Stimulated activated CD4-positive, alpha-beta T cell treated with anti-CD3 and anti-CD28 coated beads, Interleukin-4, amount 100 ng/mL, for 4 hours (primary cell): ENCODE data around the gene PAK5.

Experiments
- DNase-seq, 2 experiments: peaks; one replicate each; pipeline ENCODE4 v3.0.0-alpha.2; 2020

PAK5 gene

DNA sequence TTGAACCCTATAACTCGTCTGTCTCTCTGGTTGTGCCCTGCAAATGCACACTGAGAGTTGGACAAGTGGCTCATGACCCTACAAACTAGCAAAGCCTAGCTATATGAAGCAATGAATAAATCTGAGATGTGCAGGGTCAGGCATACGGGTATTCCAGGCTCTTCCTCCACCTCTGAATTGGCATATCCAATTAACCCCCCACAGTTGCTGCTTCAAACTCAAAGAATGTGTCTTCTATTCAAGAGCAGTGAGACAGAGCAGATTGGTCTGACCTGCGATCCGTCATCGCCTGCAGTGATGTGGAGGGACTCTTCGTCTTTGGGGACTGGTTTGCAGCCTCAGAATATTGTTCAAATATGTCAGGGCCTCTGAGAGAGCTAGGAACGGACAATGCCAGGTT, 264.7 kb downstream of the PAK5 start:
- DNase-seq = no peak

GRCh38 chr20:9573335-9574151, 265.3 kb downstream of the PAK5 start:
- DNase-seq = no peak

DNA sequence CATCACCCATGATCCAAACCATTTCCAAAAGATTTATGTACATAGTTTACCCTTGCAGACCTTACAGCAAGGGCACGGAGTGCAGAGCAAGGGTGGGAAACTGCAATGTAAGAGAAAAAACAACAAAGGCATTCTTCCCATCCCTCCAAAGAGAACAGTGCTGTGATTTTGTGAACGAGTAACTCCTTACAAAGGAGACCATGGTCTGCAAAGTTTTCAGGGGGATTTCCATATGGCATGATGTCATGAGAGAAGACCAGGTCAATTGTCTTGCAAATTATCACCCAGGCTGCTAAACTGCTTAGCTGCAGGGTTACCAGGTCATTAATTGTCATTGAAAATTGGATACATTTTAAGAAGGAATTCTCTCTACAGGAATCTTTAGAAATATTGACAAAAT, 266.2 kb downstream of the PAK5 start:
- no peak for DNase-seq

DNA sequence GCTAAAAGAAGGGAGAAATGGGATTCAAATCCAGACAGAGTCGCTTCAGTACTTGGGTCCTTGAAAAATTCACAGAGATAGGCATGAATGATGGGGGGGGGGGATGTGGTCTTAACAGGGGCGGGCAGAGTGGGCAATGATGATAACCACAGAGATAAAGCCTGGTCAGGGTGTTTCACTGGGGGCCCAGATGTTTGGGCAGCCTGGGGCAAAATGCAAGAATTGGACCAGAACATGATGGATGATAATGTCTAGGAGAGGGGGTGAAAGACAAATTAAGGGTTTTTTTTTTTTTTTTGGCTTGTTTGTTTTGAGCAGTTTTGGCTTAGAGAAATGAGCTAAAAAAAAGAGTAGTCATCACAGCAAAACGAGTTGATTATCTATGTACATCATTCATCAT, 267.1 kb downstream of the PAK5 start:
- no peak for DNase-seq

- DNase-seq = no peak
Observed at GRCh38 chr20:9570612-9571011, 268.3 kb downstream of the PAK5 start.

- DNase-seq = no peak
Observed at GRCh38 chr20:9566977-9567376, 271.9 kb downstream of the PAK5 start.

DNA sequence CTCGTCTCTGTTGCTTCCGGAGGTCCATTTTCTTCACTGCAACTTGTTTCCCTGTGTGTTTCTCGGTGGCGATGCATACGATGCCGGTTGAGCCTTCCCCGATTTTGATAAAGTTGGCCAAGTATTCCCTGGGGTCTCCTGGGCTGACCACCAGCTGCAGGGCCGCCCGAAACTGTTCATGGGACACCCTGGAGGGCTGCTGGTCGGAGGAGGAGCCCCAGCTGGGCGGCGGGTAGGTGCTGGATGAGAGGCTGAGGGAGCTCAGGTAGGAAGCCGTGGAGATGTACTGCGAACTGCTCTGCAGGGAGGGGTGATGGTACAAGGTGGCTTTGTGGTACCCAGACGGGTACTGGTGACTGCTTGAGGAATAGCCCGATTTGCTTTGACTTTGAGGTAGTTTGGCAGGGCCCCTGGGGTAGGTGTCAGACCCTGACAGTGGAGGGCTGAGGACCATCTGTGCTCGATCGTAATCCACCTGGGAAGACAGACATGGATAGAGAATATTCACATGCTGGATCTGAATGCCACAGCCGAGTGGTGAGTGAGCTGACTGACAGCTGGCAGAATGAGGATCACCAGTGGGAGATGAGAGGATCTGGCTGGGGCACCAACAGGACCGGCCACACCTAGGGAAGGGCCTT, 272.8 kb downstream of the PAK5 start:
- no peak for DNase-seq

- no peak for DNase-seq
Observed at GRCh38 chr20:9557411-9557810, 281.5 kb downstream of the PAK5 start.

DNA sequence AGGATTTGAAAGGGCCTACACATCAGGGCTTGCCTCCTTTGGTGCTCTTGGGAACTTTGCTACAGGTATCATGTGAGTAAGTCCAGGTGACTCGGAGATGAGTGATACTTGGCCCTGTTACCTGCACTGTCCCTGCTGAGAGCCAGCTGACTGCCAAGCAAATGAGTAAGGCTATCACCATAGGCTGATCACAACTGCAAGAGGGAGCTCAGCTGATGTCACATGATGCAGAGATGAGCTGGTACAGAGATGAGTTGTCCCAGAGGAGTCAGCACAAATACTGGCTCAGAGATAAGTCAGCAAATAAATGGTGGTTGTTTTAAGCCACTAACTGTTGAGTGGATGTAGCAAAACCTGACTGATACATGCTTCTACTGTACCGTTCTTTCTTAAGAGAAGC, 283.1 kb downstream of the PAK5 start:
- DNase-seq = no peak

DNA sequence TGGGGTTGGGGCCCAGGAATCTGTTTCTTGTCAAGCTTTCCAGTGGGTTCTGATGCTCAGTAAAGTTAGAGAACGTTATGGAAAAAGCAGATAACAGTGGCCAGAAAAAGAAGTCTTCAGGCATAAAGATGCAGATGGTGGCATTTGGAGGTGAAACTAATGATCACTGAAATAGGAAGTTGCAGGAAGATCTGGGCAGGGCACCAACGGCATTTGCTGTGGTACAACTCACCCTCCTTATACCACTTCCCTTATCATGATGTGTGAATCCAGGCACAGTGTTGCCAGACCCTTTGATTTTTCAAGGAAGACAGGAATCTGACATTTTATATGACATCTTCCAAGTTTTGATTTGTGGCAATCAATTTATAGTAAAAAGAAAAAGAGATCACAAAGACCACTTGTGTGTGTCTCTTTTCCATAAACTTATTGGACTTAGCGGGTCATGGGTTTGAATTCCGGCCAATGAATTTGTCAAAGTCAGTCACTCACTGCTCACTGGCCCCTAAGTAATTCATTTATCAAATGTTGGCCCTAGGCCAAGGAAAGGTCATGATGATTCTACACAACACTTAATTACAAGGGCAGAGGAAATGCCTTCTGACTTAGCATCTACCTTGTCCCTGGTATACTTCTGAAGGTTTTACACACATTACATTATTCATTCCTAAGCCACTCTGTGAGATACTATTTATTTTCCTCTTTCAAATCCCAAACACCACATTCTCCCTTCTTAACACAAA, 286.9 kb downstream of the PAK5 start:
- no peak for DNase-seq

DNA sequence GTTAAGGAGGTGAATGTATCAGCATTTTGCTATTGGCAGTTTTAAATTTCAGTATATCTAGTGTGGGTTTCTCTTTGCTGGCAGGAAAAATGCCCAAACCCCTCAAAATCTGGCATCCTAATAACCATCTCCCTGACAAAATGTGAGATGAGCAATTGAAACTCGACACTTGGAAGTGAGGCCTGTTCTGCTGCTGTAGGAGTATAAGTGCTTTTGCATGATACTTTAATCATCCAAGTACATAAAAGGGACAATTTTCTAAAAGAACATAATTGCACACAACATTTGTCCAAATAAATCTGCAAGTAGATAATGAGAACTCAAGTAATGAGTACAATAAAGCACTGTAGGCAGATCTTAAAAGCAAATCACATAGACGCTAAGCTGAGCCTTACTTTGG, 288.0 kb downstream of the PAK5 start:
- no peak for DNase-seq

GRCh38 chr20:9550283-9550682, 288.6 kb downstream of the PAK5 start:
- no peak for DNase-seq

GRCh38 chr20:9543214-9543613, 295.7 kb downstream of the PAK5 start:
- no peak for DNase-seq

DNA sequence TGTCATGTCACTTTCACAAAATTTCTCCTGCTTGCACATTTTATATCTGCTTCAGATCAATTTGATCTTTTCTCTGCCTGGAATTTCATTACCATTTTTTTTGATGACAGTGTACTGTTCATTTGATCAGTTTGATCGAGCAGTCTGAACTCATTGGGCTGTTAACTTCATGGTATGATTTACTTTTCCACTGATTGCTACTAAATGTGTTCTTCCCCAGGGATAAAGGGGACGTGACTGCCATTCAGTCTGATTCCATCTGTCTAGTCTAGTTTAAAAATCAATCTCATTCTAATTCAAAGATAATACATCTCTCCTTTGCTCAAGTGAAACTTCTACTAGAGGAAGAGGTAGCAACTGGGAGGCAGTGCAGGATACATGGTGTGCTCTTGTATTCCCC, 303.4 kb downstream of the PAK5 start:
- no peak for DNase-seq

- no peak for DNase-seq
Observed at GRCh38 chr20:9534025-9534424, 304.9 kb downstream of the PAK5 start.

GRCh38 chr20:9532069-9532838, 306.6 kb downstream of the PAK5 start:
- DNase-seq = no peak

GRCh38 chr20:9531581-9531980, 307.3 kb downstream of the PAK5 start:
- no peak for DNase-seq

- no peak for DNase-seq
Observed at GRCh38 chr20:9523636-9524035, 315.2 kb downstream of the PAK5 start.

GRCh38 chr20:9520086-9520485, 318.8 kb downstream of the PAK5 start:
- no peak for DNase-seq

DNA sequence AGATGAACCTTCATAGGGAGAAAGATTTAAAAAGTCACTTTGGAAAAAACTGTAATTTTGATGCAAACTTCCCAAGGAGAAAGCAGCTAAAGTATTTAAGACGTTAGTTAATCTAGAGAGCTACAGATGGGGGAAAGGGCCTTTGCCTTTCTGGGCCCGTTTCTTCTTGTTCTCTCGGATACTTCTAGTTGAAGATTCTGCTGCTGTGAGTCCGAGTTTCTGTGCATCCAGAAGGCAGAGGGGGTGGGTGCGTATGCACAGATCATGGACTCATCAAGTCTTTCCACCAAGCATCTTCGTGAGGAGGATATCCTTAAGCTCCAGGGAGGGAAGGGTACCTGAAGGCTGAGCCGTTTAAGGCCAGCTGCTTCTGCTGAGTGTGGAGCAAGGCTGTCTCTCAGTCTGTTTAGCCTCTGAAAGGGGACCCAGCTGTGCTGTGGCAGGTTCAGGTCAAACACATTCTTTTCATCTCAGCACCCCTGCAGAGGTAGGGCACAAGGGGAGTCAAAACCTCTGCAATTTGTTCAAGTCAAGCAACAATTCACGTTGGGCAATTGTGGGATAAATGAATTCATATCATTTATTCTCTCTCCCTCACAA, 320.2 kb downstream of the PAK5 start:
- no peak for DNase-seq

GRCh38 chr20:9517297-9518162, 321.3 kb downstream of the PAK5 start:
- no peak for DNase-seq
